CD4-positive, alpha-beta memory T cell (primary cell): ENCODE measurements around the gene MARCHF10. TPM values are rescaled to one million over a fixed set of nuclear protein-coding genes. Genes with fewer than 3 reads are reported as not detected.

Experiments used
- CTCF ChIA-PET: fragments of 350-600 bp; sonication (Branson Sonifier 250); formaldehyde crosslinking; loops from one replicate; lab custom pipeline; 2021; ENCODE audit warnings: inconsistent platforms; ENCODE audit not compliant: partially characterized antibody; lab: Charles Lee
- POLR2A ChIA-PET: fragments of 350-600 bp; sonication (Branson Sonifier 250); formaldehyde crosslinking; loops from one replicate; lab custom pipeline; 2021; ENCODE audit not compliant: partially characterized antibody; lab: Charles Lee
- DNase-seq, 5 donors: peaks; one replicate each; pipeline versions ENCODE4 v3.0.0 to v3.0.0-alpha.2; 2020 to 2022; ENCODE audit warnings: mixed read lengths in 1 of 5
- H3K27ac ChIP-seq: one replicate; pipeline ENCODE4 v1.7.0; 2013; ENCODE audit warnings: low read depth, low read length
- H3K27me3 ChIP-seq: 2 replicates; pipeline ENCODE4 v1.7.0; 2013; ENCODE audit warnings: mild to moderate bottlenecking, low read length, moderate library complexity; ENCODE audit not compliant: insufficient read depth
- H3K36me3 ChIP-seq: 2 replicates; pipeline ENCODE4 v1.7.0; 2013; ENCODE audit warnings: mild to moderate bottlenecking, low read length, moderate library complexity; ENCODE audit not compliant: insufficient read depth
- H3K4me1 ChIP-seq: 2 replicates; pipeline ENCODE4 v1.7.0; 2013; ENCODE audit warnings: mild to moderate bottlenecking, low read length, moderate library complexity; ENCODE audit not compliant: insufficient read depth
- H3K4me3 ChIP-seq, 2 donors: one replicate each; pipeline ENCODE4 v1.7.0; 2013; ENCODE audit warnings: low read length in 2 of 2, mild to moderate bottlenecking in 1 of 2
- H3K9me3 ChIP-seq, 2 donors: one replicate each; pipeline ENCODE4 v1.7.0; 2013; ENCODE audit warnings: low read length in 2 of 2, control low read depth in 1 of 2; ENCODE audit not compliant: control insufficient read depth in 1 of 2
- H3K27ac Mint-ChIP-seq, 7 donors: one replicate each; pipeline ENCODE4 v1.8.0; 2020 to 2021; ENCODE audit warnings: mixed read lengths in 7 of 7, mild to moderate bottlenecking in 6 of 7, inconsistent platforms in 3 of 7, moderate library complexity in 3 of 7
- H3K27me3 Mint-ChIP-seq, 2 donors: one replicate each; pipeline ENCODE4 v1.8.0; 2020 to 2021; ENCODE audit warnings: mixed read lengths in 2 of 2
- H3K36me3 Mint-ChIP-seq, 2 donors: one replicate each; pipeline ENCODE4 v1.8.0; 2020 to 2021; ENCODE audit warnings: mixed read lengths in 2 of 2, inconsistent platforms in 1 of 2, mild to moderate bottlenecking in 1 of 2
- H3K4me1 Mint-ChIP-seq, 4 donors: one replicate each; pipeline ENCODE4 v1.8.0; 2020 to 2021; ENCODE audit warnings: mixed read lengths in 4 of 4, mild to moderate bottlenecking in 1 of 4
- H3K4me3 Mint-ChIP-seq, 8 donors: one replicate each; pipeline ENCODE4 v1.8.0; 2020 to 2021; ENCODE audit warnings: mixed read lengths in 8 of 8, mild to moderate bottlenecking in 7 of 8, moderate library complexity in 6 of 8, inconsistent platforms in 3 of 8
- H3K9me3 Mint-ChIP-seq, 8 donors: one replicate each; pipeline ENCODE4 v1.8.0; 2020 to 2021; ENCODE audit warnings: mixed read lengths in 8 of 8, mild to moderate bottlenecking in 5 of 8, inconsistent platforms in 3 of 8, moderate library complexity in 1 of 8
- intact Hi-C: fragments of 100-400 bp; cut with micrococcal nuclease; formaldehyde crosslinking; loops from one replicate; pipeline ENCODE4 v1.15.1; 2023
- polyA plus RNA-seq, 2 donors: library from polyadenylated mRNA; unstranded; fragments of 300-500 nt; fragmentation: Illumina TruSeq; gene quantifications; one replicate each; pipeline ENCODE4 v1.2.3, GENCODE V29; 2021
- total RNA-seq, 2 experiments: library from RNA; stranded (reverse); gene quantifications; one replicate each; pipeline ENCODE4 v1.2.3, GENCODE V29; 2021

Gene MARCHF10
- total and polyA plus RNA-seq, 4 experiments from 2014 or later = 0.15 to 0.89 (median 0.45) TPM

- no peaks in the 10 kb centered on the region for H3K27me3 ChIP-seq
- Mint-ChIP-seq H3K36me3 (peaks cover 0 to 3% of the 10 kb centered on the region in 2 donors), H3K4me1 (peaks cover 0 to 4% (median 3%) of the 10 kb centered on the region in 4 donors), H3K27me3 (no peaks in the 10 kb centered on the region), H3K27ac (peak overlapping the region in 1 of 7 donors; percentile 55), H3K4me3 (no peak overlapping the region), H3K9me3 (no peaks in the 10 kb centered on the region)
- no peaks in the 10 kb centered on the region for H3K4me1 ChIP-seq
- no peaks in the 10 kb centered on the region for H3K36me3 ChIP-seq
- POLR2A ChIA-PET = no interaction called here
- no peaks in the 10 kb centered on the region for H3K9me3 ChIP-seq
- H3K4me3 ChIP-seq = no peak overlapping the region
- intact Hi-C loops = no loop called here
- DNase-seq = no peak
- CTCF ChIA-PET = interaction anchor here (1.2 to 3.2 kb wide), 2 partner anchors 299 to 735 kb away, joined by 4 to 15 read pairs; no protein-coding TSS in a partner anchor
- no peak overlapping the region for H3K27ac ChIP-seq
Measured at GRCh38 chr17:62671553-62671952, 136.6 kb downstream of the MARCHF10 start.

- intact Hi-C loops = no loop called here
- H3K36me3 ChIP-seq = no peaks in the 10 kb centered on the region
- DNase-seq = no peak
- Mint-ChIP-seq H3K4me1 (peaks cover 0 to 4% (median 3%) of the 10 kb centered on the region in 4 donors), H3K9me3 (no peaks in the 10 kb centered on the region), H3K27ac (no peak overlapping the region), H3K27me3 (no peaks in the 10 kb centered on the region), H3K4me3 (no peak overlapping the region), H3K36me3 (peaks cover 0 to 3% of the 10 kb centered on the region in 2 donors)
- no peaks in the 10 kb centered on the region for H3K27me3 ChIP-seq
- no peaks in the 10 kb centered on the region for H3K9me3 ChIP-seq
- ChIA-PET CTCF (interaction anchor here (1.0 kb wide), 1 partner anchor 721 kb away, joined by 3 read pairs; no protein-coding TSS in a partner anchor), POLR2A (interaction anchor here (1.6 kb wide), 1 partner anchor 9 kb away, joined by 3 read pairs; no protein-coding TSS in a partner anchor)
- H3K4me1 ChIP-seq = no peaks in the 10 kb centered on the region
- H3K27ac ChIP-seq = no peak overlapping the region
- no peak overlapping the region for H3K4me3 ChIP-seq
Measured at GRCh38 chr17:62670202-62670821, 137.8 kb downstream of the MARCHF10 start.

- no peak for DNase-seq
- Histone ChIP-seq H3K36me3 (no peaks in the 10 kb centered on the region), H3K4me3 (no peak overlapping the region), H3K9me3 (no peaks in the 10 kb centered on the region), H3K27ac (no peak overlapping the region), H3K27me3 (no peaks in the 10 kb centered on the region), H3K4me1 (no peaks in the 10 kb centered on the region)
- Mint-ChIP-seq H3K9me3 (no peaks in the 10 kb centered on the region), H3K36me3 (peaks cover 0 to 3% of the 10 kb centered on the region in 2 donors), H3K27me3 (no peaks in the 10 kb centered on the region), H3K4me3 (no peak overlapping the region), H3K4me1 (peaks cover 0 to 4% (median 3%) of the 10 kb centered on the region in 4 donors), H3K27ac (no peak overlapping the region)
- intact Hi-C loops = no loop called here
- ChIA-PET CTCF (no interaction called here), POLR2A (no interaction called here)
Measured at GRCh38 chr17:62668091-62668804, 139.9 kb downstream of the MARCHF10 start.

GRCh38 chr17:62666801-62667591 lies 141.1 kb downstream of the MARCHF10 start:
- no peaks in the 10 kb centered on the region for H3K27me3 Mint-ChIP-seq
- CTCF ChIA-PET = no interaction called here
- H3K4me1 Mint-ChIP-seq = peaks cover 0 to under 1% (median 0%) of the 10 kb centered on the region in 4 donors
- H3K27ac Mint-ChIP-seq = no peak overlapping the region
- H3K36me3 ChIP-seq = no peaks in the 10 kb centered on the region
- no peak overlapping the region for H3K4me3 ChIP-seq
- H3K36me3 Mint-ChIP-seq = peaks cover 0 to under 1% of the 10 kb centered on the region in 2 donors
- H3K4me3 Mint-ChIP-seq = no peak overlapping the region
- intact Hi-C loops = no loop called here
- no peaks in the 10 kb centered on the region for H3K27me3 ChIP-seq
- H3K27ac ChIP-seq = no peak overlapping the region
- no peaks in the 10 kb centered on the region for H3K9me3 ChIP-seq
- no peaks in the 10 kb centered on the region for H3K9me3 Mint-ChIP-seq
- DNase-seq = no peak
- H3K4me1 ChIP-seq = no peaks in the 10 kb centered on the region
- POLR2A ChIA-PET = no interaction called here

GRCh38 chr17:62666061-62666800 lies 141.9 kb downstream of the MARCHF10 start:
- H3K4me1 ChIP-seq = no peaks in the 10 kb centered on the region
- peaks cover 0 to 2% of the 10 kb centered on the region in 2 donors for H3K36me3 Mint-ChIP-seq
- H3K27me3 Mint-ChIP-seq = peaks cover 0 to 2% of the 10 kb centered on the region in 2 donors
- intact Hi-C loops = no loop called here
- DNase-seq = no peak
- no peaks in the 10 kb centered on the region for H3K36me3 ChIP-seq
- ChIA-PET CTCF (no interaction called here), POLR2A (no interaction called here)
- no peaks in the 10 kb centered on the region for H3K4me1 Mint-ChIP-seq
- no peak overlapping the region for H3K27ac Mint-ChIP-seq
- peaks cover 2 to 4% (median 3%) of the 10 kb centered on the region in 8 donors for H3K9me3 Mint-ChIP-seq
- no peak overlapping the region for H3K27ac ChIP-seq
- no peak overlapping the region for H3K4me3 ChIP-seq
- H3K9me3 ChIP-seq = no peaks in the 10 kb centered on the region
- no peak overlapping the region for H3K4me3 Mint-ChIP-seq
- no peaks in the 10 kb centered on the region for H3K27me3 ChIP-seq

GRCh38 chr17:62665599-62665998 lies 142.5 kb downstream of the MARCHF10 start:
- Histone ChIP-seq H3K4me1 (no peaks in the 10 kb centered on the region), H3K4me3 (no peak overlapping the region), H3K36me3 (no peaks in the 10 kb centered on the region), H3K27me3 (no peaks in the 10 kb centered on the region), H3K27ac (no peak overlapping the region), H3K9me3 (no peaks in the 10 kb centered on the region)
- CTCF ChIA-PET = no interaction called here
- intact Hi-C loops = no loop called here
- Mint-ChIP-seq H3K9me3 (peaks cover 5 to 10% (median 9%) of the 10 kb centered on the region in 8 donors), H3K27me3 (peaks cover 0 to 2% of the 10 kb centered on the region in 2 donors), H3K27ac (no peak overlapping the region), H3K4me1 (no peaks in the 10 kb centered on the region), H3K4me3 (no peak overlapping the region), H3K36me3 (peaks cover 4 to 6% of the 10 kb centered on the region in 2 donors)
- POLR2A ChIA-PET = no interaction called here
- no peak for DNase-seq
